ENCODE results near the gene ALB. TPM values are rescaled to one million over a fixed set of nuclear protein-coding genes. Genes with fewer than 3 reads are reported as not detected.

The ALB gene
- total RNA-seq, 1 experiment from 2014 or later, result 21.3 TPM

DNA sequence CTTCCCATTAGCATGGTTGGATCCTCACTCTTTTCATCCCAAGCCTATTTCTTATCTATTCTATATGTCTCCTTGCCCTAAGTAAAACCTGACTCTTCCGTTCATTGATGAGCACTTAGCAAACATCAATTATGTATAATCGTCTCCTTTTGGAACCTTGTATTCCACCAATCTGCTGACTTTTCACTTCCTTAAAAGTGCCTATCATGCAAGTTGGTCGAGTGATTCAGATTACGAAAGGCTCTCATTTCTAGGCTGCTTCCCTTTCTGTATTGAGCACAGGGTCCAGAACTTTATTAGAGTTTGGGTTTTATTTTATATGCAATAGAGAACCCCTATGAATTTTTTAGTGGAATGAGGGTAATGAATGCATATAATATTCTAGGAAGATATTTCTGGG lies 27.1 kb upstream of the ALB start:
- Histone ChIP-seq H3K4me3 (ENCODE audit: low read depth in 2 of 2, low read length in 2 of 2) (no peak overlapping the region), H3K4me1 (ENCODE audit: control insufficient read depth, insufficient read depth, low read length) (no peaks in the 10 kb centered on the region), H3K27me3 (ENCODE audit: control insufficient read depth, insufficient read depth, low read length) (no peaks in the 10 kb centered on the region; the same call in 1 of the 2 replicates), H3K9me3 (ENCODE audit: control insufficient read depth, insufficient read depth, low read depth, low read length) (no peaks in the 10 kb centered on the region), H3K27ac (ENCODE audit: low read length) (no peak overlapping the region), H3K36me3 (ENCODE audit: control insufficient read depth, insufficient read depth, low read length) (no peaks in the 10 kb centered on the region)
- ChIA-PET POLR2A (no interaction called here), CTCF (no interaction called here)
- intact Hi-C loops (cut with micrococcal nuclease; ENCODE audit: unreplicated experiment) (no loop called here), in situ Hi-C loops (cut with HindIII; ENCODE audit: low pct_unique_long_range_greater_than_20kb, low sequenced_read_pairs) (no loop called here)
- BruUV-seq (replicated peaks), result no TSS peak
- DNase-seq (ENCODE audit: low read depth, low spot score) (no peak), ATAC-seq (no peak)
- TF ChIP-seq, protein P1, sequence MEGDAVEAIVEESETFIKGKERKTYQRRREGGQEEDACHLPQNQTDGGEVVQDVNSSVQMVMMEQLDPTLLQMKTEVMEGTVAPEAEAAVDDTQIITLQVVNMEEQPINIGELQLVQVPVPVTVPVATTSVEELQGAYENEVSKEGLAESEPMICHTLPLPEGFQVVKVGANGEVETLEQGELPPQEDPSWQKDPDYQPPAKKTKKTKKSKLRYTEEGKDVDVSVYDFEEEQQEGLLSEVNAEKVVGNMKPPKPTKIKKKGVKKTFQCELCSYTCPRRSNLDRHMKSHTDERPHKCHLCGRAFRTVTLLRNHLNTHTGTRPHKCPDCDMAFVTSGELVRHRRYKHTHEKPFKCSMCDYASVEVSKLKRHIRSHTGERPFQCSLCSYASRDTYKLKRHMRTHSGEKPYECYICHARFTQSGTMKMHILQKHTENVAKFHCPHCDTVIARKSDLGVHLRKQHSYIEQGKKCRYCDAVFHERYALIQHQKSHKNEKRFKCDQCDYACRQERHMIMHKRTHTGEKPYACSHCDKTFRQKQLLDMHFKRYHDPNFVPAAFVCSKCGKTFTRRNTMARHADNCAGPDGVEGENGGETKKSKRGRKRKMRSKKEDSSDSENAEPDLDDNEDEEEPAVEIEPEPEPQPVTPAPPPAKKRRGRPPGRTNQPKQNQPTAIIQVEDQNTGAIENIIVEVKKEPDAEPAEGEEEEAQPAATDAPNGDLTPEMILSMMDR (IDR thresholded peaks at IDR 0.05), result no peak
- TF ChIP-seq, protein P2, sequence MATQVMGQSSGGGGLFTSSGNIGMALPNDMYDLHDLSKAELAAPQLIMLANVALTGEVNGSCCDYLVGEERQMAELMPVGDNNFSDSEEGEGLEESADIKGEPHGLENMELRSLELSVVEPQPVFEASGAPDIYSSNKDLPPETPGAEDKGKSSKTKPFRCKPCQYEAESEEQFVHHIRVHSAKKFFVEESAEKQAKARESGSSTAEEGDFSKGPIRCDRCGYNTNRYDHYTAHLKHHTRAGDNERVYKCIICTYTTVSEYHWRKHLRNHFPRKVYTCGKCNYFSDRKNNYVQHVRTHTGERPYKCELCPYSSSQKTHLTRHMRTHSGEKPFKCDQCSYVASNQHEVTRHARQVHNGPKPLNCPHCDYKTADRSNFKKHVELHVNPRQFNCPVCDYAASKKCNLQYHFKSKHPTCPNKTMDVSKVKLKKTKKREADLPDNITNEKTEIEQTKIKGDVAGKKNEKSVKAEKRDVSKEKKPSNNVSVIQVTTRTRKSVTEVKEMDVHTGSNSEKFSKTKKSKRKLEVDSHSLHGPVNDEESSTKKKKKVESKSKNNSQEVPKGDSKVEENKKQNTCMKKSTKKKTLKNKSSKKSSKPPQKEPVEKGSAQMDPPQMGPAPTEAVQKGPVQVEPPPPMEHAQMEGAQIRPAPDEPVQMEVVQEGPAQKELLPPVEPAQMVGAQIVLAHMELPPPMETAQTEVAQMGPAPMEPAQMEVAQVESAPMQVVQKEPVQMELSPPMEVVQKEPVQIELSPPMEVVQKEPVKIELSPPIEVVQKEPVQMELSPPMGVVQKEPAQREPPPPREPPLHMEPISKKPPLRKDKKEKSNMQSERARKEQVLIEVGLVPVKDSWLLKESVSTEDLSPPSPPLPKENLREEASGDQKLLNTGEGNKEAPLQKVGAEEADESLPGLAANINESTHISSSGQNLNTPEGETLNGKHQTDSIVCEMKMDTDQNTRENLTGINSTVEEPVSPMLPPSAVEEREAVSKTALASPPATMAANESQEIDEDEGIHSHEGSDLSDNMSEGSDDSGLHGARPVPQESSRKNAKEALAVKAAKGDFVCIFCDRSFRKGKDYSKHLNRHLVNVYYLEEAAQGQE (IDR thresholded peaks at IDR 0.05; ENCODE audit: insufficient read depth in 1 of 2, low read depth in 2 of 2, low read length in 1 of 2), result no peak

DNA sequence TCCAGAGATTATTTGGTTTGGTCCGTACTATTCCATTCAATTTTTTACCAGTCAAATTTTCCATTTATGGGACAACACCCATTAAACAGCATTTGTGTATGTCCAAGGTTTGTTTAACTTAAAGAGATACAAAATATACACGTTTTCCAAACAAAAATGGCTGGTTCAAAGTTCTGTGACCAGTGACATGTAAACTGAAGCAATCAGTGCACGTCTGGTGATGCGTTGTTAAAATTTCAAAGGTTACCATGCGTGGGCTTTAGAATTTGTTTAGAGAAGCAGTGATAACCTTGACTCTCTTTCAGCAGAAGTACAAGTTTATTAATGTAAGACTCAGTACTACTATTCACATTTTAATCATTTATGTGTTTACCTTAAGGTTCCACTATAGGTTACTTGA lies 25.2 kb upstream of the ALB start:
- Histone ChIP-seq H3K4me1 (ENCODE audit: control insufficient read depth, insufficient read depth, low read length) (no peaks in the 10 kb centered on the region), H3K27me3 (ENCODE audit: control insufficient read depth, insufficient read depth, low read length) (no peaks in the 10 kb centered on the region; the same call in 1 of the 2 replicates), H3K36me3 (ENCODE audit: control insufficient read depth, insufficient read depth, low read length) (no peaks in the 10 kb centered on the region), H3K9me3 (ENCODE audit: control insufficient read depth, insufficient read depth, low read depth, low read length) (no peaks in the 10 kb centered on the region), H3K4me3 (ENCODE audit: low read depth in 2 of 2, low read length in 2 of 2) (no peak overlapping the region), H3K27ac (ENCODE audit: low read length) (no peak overlapping the region)
- BruUV-seq (replicated peaks), result no TSS peak
- ChIA-PET POLR2A (no interaction called here), CTCF (no interaction called here)
- no peak for ATAC-seq
- DNase-seq (ENCODE audit: low read depth, low spot score), result no peak
- intact Hi-C loops (cut with micrococcal nuclease; ENCODE audit: unreplicated experiment), result no loop called here
- in situ Hi-C loops (cut with HindIII; ENCODE audit: low pct_unique_long_range_greater_than_20kb, low sequenced_read_pairs), result no loop called here
- TF ChIP-seq TCF7L2 (IDR thresholded peaks at IDR 0.05; ENCODE audit: low read depth, low read length), result no peak
- TF ChIP-seq, protein P1 (IDR thresholded peaks at IDR 0.05), result no peak
- TF ChIP-seq SIN3A (IDR thresholded peaks at IDR 0.05; ENCODE audit: borderline replicate concordance, insufficient read depth, low read depth, low read length), result no peak
- no peak for TF ChIP-seq POLR2AphosphoS5 (IDR thresholded peaks at IDR 0.05; ENCODE audit: low read depth, low read length)
- TF ChIP-seq, protein P2 (IDR thresholded peaks at IDR 0.05; ENCODE audit: insufficient read depth in 1 of 2, low read depth in 2 of 2, low read length in 1 of 2), result no peak

Data from Panc1 (cell line).